Progenitor cell of endocrine pancreas (in vitro differentiated cells): Measurements from ENCODE around the gene IFNA21. TPM values are rescaled to one million over a fixed set of nuclear protein-coding genes. Genes with fewer than 3 reads are reported as not detected.
"Not testable (repeated sequence)": the region's sequence is repeated elsewhere in the genome, so short reads cannot be mapped to it uniquely, and the experiment has no call there.

Source experiments
- DNase-seq: peaks from one replicate; pipeline ENCODE4 v3.0.0; 2021; ENCODE audit warnings: low spot score; ENCODE audit not compliant: unreplicated experiment
- H3K27ac Mint-ChIP-seq: 2 replicates; pipeline ENCODE4 v1.8.0; 2021; ENCODE audit warnings: mild to moderate bottlenecking, moderate library complexity, mixed read lengths
- H3K27me3 Mint-ChIP-seq: 2 replicates; pipeline ENCODE4 v1.8.0; 2021; ENCODE audit warnings: mixed read lengths
- H3K36me3 Mint-ChIP-seq: 2 replicates; pipeline ENCODE4 v1.8.0; 2022; ENCODE audit warnings: mixed read lengths; ENCODE audit not compliant: insufficient read depth
- H3K4me1 Mint-ChIP-seq: 2 replicates; pipeline ENCODE4 v1.8.0; 2021; ENCODE audit warnings: low read depth, mixed read lengths
- H3K4me3 Mint-ChIP-seq: 2 replicates; pipeline ENCODE4 v1.8.0; 2021; ENCODE audit warnings: low read depth, mild to moderate bottlenecking, moderate library complexity, mixed read lengths
- H3K9me3 Mint-ChIP-seq: 2 replicates; pipeline ENCODE4 v1.8.0; 2021; ENCODE audit warnings: low read depth, mixed read lengths
- total RNA-seq: library from RNA; stranded (reverse); gene quantifications from 2 replicates; pipeline ENCODE4 v1.2.1, GENCODE V29; 2021
- TF ChIP-seq, protein P1 (sequence below): fragments of 200-600 bp; sonication (generic); IDR thresholded peaks from one replicate; pipeline ENCODE4 v1.5.0; 2021; ENCODE audit warnings: antibody characterized with exemption, mild to moderate bottlenecking; ENCODE audit not compliant: unreplicated experiment

The IFNA21 gene
- total RNA-seq, 1 donor from 2014 or later: not detected

DNA sequence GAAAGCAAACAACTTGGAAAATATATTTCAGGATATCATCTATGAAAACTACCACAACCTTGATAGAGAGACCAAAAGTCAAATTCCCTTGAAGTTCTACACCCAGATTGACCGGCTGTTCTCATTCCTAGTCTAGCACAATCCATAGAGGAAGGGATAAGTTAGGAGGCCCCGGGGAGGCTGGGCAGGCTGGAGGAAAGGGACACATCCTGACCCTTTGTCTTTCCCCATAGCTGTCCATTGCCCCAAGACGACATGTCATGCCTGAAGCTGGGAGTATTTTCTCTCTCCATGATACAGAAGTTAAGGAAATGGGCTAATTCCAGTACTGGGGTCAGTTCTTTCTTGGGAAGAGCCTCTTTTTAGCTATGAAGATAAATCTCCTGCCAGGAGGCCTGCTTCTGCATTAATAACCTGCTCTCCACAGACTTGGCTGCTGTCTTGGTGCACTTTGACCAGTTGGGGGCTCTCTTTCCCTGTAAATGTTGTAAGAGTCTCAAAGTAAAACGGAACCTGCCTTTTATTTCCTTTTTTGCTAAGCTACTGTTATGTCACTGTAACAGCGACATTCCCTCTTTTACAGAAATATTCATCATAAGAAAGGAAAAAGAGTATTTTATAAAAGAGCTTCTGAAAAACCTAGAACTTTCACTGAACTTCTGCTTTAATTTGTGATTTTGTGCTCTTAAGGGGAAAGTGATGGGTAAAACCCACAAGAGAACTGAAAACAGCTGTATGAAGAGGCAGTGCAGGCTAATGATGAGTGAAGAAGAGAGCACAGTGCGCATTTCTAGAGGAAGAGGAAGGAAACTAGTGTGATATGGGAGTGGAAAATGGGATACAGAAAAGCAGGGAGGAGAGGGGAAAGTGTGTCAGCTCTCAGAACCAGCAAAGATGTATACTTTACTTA is 28.7 kb upstream of the IFNA21 start:
- not testable (repeated sequence) for H3K9me3 Mint-ChIP-seq, H3K4me1 Mint-ChIP-seq, H3K27ac Mint-ChIP-seq, DNase-seq, H3K4me3 Mint-ChIP-seq, H3K36me3 Mint-ChIP-seq
- TF ChIP-seq, protein P1, sequence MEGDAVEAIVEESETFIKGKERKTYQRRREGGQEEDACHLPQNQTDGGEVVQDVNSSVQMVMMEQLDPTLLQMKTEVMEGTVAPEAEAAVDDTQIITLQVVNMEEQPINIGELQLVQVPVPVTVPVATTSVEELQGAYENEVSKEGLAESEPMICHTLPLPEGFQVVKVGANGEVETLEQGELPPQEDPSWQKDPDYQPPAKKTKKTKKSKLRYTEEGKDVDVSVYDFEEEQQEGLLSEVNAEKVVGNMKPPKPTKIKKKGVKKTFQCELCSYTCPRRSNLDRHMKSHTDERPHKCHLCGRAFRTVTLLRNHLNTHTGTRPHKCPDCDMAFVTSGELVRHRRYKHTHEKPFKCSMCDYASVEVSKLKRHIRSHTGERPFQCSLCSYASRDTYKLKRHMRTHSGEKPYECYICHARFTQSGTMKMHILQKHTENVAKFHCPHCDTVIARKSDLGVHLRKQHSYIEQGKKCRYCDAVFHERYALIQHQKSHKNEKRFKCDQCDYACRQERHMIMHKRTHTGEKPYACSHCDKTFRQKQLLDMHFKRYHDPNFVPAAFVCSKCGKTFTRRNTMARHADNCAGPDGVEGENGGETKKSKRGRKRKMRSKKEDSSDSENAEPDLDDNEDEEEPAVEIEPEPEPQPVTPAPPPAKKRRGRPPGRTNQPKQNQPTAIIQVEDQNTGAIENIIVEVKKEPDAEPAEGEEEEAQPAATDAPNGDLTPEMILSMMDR: peak; percentile 70
- peaks cover 14% of the 10 kb centered on the region for H3K27me3 Mint-ChIP-seq

DNA sequence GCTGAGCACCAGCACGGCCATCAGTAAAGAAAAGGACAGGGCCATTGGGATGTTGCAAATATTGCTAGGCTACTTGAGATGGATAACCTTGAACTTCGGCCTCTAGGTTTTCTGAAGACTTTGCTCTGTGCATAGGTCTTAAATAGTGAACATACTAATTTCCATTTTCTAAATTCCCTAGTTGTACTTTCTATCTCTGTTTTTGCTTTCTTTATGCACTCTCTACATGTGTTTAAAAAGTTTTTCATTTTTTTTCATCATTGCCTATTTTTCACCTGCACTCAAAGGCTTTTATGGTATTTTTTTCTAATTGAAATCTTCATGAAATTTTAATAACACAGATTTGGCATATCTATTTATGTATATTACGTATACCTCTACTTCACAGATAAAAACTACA is 21.0 kb upstream of the IFNA21 start, which contains the start of gene IFNA4:
Gene IFNA4 (minus strand): TSS at position 101 of the 400 bp plus-strand sequence. CDS start 56 bp downstream, at position 45.
- not testable (repeated sequence) for H3K27ac Mint-ChIP-seq, DNase-seq, H3K27me3 Mint-ChIP-seq, H3K36me3 Mint-ChIP-seq, H3K4me3 Mint-ChIP-seq, H3K4me1 Mint-ChIP-seq, H3K9me3 Mint-ChIP-seq

DNA sequence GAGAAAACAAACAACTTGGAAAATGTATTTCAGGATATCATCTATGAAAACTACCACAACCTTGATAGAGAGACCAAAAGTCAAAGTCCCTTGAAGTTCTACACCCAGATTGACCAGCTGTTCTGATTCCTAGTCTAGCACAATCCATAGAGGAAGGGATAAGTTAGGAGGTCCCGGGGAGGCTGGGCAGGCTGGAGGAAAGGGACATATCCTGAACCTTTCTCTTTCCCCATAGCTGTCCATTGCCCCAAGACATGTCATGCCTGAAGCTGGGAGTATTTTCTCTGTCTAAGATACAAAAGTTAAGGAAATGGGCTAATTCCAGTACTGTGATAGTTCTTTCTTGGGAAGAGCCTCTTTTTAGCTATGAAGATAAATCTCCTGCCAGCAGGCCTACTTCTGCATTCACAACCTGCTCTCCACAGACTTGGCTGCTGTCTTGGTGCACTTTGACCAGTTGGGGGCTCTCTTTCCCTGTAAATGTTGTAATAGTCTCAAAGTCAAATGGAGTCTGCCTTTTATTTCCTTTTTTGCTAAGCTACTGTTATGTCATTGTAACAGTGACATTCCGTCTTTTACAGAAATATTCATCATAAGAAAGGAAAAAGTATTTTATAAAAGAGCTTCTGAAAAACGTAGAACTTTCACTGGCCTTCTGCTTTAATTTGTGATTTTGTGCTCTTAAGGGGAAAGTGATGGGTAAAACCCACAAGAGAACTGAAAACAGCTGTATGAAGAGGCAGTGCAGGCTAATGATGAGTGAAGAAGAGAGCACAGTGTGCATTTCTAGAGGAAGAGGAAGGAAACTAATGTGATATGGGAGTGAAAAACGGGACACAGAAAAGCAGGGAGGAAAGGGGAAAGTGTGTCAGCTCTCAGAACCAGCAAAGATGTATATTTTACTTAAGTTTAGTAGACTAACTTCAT is 16.6 kb upstream of the IFNA21 start:
- H3K4me1 Mint-ChIP-seq, H3K9me3 Mint-ChIP-seq, H3K36me3 Mint-ChIP-seq, DNase-seq, H3K27ac Mint-ChIP-seq, H3K27me3 Mint-ChIP-seq, H3K4me3 Mint-ChIP-seq: not testable (repeated sequence)
- TF ChIP-seq, protein P1: peak; percentile 54

DNA sequence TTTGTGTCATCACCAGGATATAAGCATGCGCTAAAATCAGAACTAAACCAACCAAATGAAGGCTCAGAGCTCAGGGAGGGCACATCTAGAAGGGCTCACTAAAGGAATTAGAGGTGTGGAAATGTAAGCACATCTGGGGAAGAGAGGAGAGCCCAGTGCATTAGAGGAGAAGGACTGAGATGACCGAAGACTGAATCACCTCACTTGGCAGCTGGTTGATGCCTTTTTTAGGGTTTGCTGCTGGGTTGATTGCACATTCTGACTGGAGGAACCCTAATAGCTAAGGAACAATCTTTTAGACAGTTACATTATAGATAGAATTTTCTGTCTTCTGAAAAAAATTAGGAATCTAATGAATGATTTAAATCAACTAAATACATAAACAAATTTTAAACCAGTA is 8.2 kb upstream of the IFNA21 start:
- DNase-seq: no peak
- Mint-ChIP-seq H3K4me1 (no peaks in the 10 kb centered on the region), H3K9me3 (no peaks in the 10 kb centered on the region), H3K36me3 (no peaks in the 10 kb centered on the region), H3K27me3 (peaks cover 12% of the 10 kb centered on the region), H3K27ac (no peak overlapping the region), H3K4me3 (no peak overlapping the region)
- TF ChIP-seq, protein P1: no peak

DNA sequence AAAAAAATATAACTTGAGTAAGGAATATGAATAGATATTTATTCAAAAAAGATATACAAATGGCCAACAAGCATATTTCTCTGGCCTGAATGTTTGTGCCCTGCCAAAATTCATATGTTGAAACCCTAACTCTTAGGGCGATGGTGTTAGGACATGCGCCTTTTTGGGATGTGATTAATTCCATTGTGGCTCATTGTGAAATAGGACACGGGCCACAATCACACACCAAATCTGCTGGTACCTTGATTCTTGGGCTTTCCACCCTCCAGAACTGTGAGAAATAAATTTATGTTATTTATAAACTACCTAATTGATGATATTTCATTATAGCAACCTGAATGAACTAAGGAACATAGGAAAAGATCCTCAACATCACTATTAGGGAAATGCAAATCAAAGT is 5.7 kb upstream of the IFNA21 start:
- DNase-seq: no peak
- Mint-ChIP-seq H3K27ac (no peak overlapping the region), H3K36me3 (no peaks in the 10 kb centered on the region), H3K4me3 (no peak overlapping the region), H3K4me1 (no peaks in the 10 kb centered on the region), H3K9me3 (no peaks in the 10 kb centered on the region), H3K27me3 (peaks cover 10% of the 10 kb centered on the region)
- TF ChIP-seq, protein P1: no peak
